ENCODE measurements around the gene NECTIN1. TPM values are rescaled to one million over a fixed set of nuclear protein-coding genes. Genes with fewer than 3 reads are reported as not detected.

Gene NECTIN1
- total RNA-seq, 1 donor from 2014 or later = 3.4 TPM

GRCh38 chr11:119696378-119697222, 32.4 kb downstream of the NECTIN1 start:
- DNase-seq (ENCODE audit: low read depth) = no peak

- peak; percentile 44 for DNase-seq (ENCODE audit: low read depth)
Measured at GRCh38 chr11:119694334-119694733, 34.7 kb downstream of the NECTIN1 start.

- no peak for DNase-seq (ENCODE audit: low read depth)
Measured at GRCh38 chr11:119693253-119693815, 35.7 kb downstream of the NECTIN1 start.

- no peak for DNase-seq (ENCODE audit: low read depth)
Measured at GRCh38 chr11:119692540-119692820, 36.5 kb downstream of the NECTIN1 start.

- DNase-seq (ENCODE audit: low read depth) = no peak
Measured at GRCh38 chr11:119691701-119692539, 37.1 kb downstream of the NECTIN1 start.

GRCh38 chr11:119691020-119691666, 37.9 kb downstream of the NECTIN1 start:
- DNase-seq (ENCODE audit: low read depth) = no peak

- DNase-seq (ENCODE audit: low read depth) = no peak
Measured at GRCh38 chr11:119689302-119689701, 39.7 kb downstream of the NECTIN1 start.

- no peak for DNase-seq (ENCODE audit: low read depth)
Measured at GRCh38 chr11:119688356-119688755, 40.6 kb downstream of the NECTIN1 start.

GRCh38 chr11:119687373-119688046, 41.5 kb downstream of the NECTIN1 start:
- DNase-seq (ENCODE audit: low read depth) = no peak

GRCh38 chr11:119686177-119686882, 42.7 kb downstream of the NECTIN1 start:
- DNase-seq (ENCODE audit: low read depth) = no peak

GRCh38 chr11:119685111-119685746, 43.8 kb downstream of the NECTIN1 start:
- DNase-seq (ENCODE audit: low read depth) = no peak

- DNase-seq (ENCODE audit: low read depth) = peak; percentile 44
Measured at GRCh38 chr11:119684361-119685110, 44.5 kb downstream of the NECTIN1 start.

- DNase-seq (ENCODE audit: low read depth) = no peak
Measured at GRCh38 chr11:119683783-119684182, 45.2 kb downstream of the NECTIN1 start.

- DNase-seq (ENCODE audit: low read depth) = no peak
Measured at GRCh38 chr11:119681361-119681910, 47.6 kb downstream of the NECTIN1 start.

GRCh38 chr11:119680541-119681360, 48.2 kb downstream of the NECTIN1 start:
- peak; percentile 31 for DNase-seq (ENCODE audit: low read depth)

- no peak for DNase-seq (ENCODE audit: low read depth)
Measured at GRCh38 chr11:119679346-119679745, 49.7 kb downstream of the NECTIN1 start.

- DNase-seq (ENCODE audit: low read depth) = no peak
Measured at GRCh38 chr11:119678351-119678750, 50.6 kb downstream of the NECTIN1 start.

GRCh38 chr11:119677840-119678239, 51.2 kb downstream of the NECTIN1 start:
- no peak for DNase-seq (ENCODE audit: low read depth)

Measured in myocyte (in vitro differentiated cells).